Activated CD4-positive, alpha-beta T cell treated with anti-CD3 and anti-CD28 coated beads, Interleukin-2, amount 10 ng/mL, durations not matched to agents 7 days and 5 days (primary cell): ENCODE data around the gene LRRC73. TPM values are rescaled to one million over a fixed set of nuclear protein-coding genes. Genes with fewer than 3 reads are reported as not detected.
A peak's percentile ranks its signal among the peaks of the same experiment; 100 is the strongest.

Experiments
- CTCF ChIA-PET: fragments of 350-600 bp; sonication (Branson Sonifier 250); formaldehyde crosslinking; loops from one replicate; lab custom pipeline; 2021; ENCODE audit warnings: antibody characterized with exemption; lab: Charles Lee
- POLR2A ChIA-PET: fragments of 350-600 bp; sonication (Branson Sonifier 250); formaldehyde crosslinking; loops from one replicate; lab custom pipeline; 2021; ENCODE audit warnings: antibody characterized with exemption; lab: Charles Lee
- DNase-seq: peaks from one replicate; pipeline ENCODE4 v3.0.0-alpha.2; 2020
- H3K27ac Mint-ChIP-seq: one replicate; pipeline ENCODE4 v1.8.0; 2021; ENCODE audit warnings: mild to moderate bottlenecking, moderate library complexity, mixed read lengths
- H3K27me3 Mint-ChIP-seq: one replicate; pipeline ENCODE4 v1.8.0; 2021; ENCODE audit warnings: mixed read lengths
- H3K36me3 Mint-ChIP-seq: one replicate; pipeline ENCODE4 v1.8.0; 2021; ENCODE audit warnings: low read depth, mixed read lengths
- H3K4me1 Mint-ChIP-seq: one replicate; pipeline ENCODE4 v1.8.0; 2021; ENCODE audit warnings: mixed read lengths
- H3K4me3 Mint-ChIP-seq: one replicate; pipeline ENCODE4 v1.8.0; 2021; ENCODE audit warnings: mild to moderate bottlenecking, moderate library complexity, mixed read lengths
- H3K9me3 Mint-ChIP-seq: one replicate; pipeline ENCODE4 v1.8.0; 2021; ENCODE audit warnings: mixed read lengths
- total RNA-seq, 2 experiments: library from RNA; stranded (reverse); gene quantifications; one replicate each; pipeline ENCODE4 v1.2.3, GENCODE V29; 2021

LRRC73 gene
- total RNA-seq, 2 experiments from 2014 or later, result 0.48 to 0.52 TPM

DNA sequence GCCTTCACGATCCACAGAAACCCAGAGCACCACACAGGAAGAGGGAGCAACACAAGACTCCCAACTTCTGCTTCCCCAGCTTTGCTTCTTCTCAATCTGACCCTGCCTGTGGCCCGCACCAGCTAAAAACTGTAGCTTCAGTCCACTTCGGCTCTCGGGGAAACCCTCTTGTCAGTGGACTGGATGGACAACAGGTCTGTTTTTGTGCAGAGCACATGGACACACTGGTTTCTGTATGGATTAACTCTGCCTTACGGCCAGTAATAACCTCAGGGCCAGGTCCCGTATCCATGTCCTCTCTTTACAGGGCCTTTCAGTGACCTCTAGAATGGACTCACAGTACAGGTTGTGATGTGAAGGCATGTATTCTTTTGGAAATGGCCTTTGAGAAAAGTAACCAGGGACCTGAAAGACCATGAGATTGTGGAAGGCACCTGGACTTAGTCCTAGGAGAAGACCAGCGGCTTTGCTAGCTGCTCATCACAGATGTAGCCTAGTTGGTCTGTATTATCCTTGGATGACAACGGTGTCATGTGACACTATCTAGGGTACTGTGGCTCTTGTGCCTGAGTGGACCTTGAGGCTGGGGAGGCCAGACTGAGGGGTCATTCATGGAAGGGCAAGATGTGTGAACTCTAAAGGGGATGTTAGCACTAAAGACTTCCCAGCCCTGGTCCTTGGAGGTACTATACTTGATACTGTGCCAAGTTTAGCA, 12.6 kb upstream of the LRRC73 start:
- ChIA-PET CTCF (interaction anchor here (1.2 to 1.3 kb wide), 2 partner anchors 10 to 16 kb away, joined by 3 to 7 read pairs; no protein-coding TSS in a partner anchor), POLR2A (no interaction called here)
- peaks cover 65% of the 10 kb centered on the region for H3K36me3 Mint-ChIP-seq
- peaks cover 8% of the 10 kb centered on the region for H3K4me1 Mint-ChIP-seq
- no peak for DNase-seq
- no peaks in the 10 kb centered on the region for H3K27me3 Mint-ChIP-seq
- no peak overlapping the region for H3K27ac Mint-ChIP-seq
- no peak overlapping the region for H3K4me3 Mint-ChIP-seq
- no peaks in the 10 kb centered on the region for H3K9me3 Mint-ChIP-seq

DNA sequence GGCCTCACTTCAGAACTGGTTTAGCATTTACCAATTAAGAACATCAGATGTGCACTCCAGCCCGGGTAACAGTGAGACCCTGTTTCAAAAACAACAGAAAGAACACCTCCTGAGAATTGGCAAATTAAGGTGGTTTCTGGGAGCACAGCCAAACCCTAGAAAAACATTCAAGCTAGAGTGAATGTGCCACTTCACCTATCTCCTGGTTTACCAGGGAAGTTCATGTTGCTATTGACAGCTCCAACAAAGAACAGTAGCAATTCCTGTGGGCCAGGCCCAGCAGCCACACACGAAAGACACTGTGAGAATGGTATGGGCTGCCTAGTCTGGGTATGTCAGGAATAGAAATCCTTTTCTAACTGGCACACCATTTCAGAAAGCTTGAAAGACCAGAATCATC, 11.7 kb upstream of the LRRC73 start:
- CTCF ChIA-PET, result interaction anchor here (0.6 to 1.5 kb wide), 6 partner anchors 9 to 117 kb away, joined by 3 to 10 read pairs (median 4); no protein-coding TSS in a partner anchor
- Mint-ChIP-seq H3K4me3 (no peak overlapping the region), H3K4me1 (peaks cover 8% of the 10 kb centered on the region)

DNA sequence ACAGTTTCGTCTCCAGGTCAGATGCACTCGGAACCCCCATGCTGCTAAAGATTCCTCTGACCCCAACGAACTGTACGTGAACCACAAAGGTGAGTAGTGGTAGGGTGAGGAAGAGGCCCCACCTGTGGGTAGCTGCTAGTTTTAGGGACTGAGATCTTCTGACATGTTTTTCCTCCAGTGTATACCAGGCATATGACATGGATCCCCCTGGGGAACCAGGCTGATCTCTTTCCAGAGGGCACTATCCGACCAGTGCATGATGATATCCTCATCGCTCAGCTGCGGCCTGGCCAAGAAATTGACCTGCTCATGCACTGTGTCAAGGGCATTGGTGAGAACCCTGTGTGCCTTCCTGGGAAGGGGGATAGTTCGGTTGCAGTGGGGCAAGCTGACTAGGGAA, 10.0 kb upstream of the LRRC73 start:
- H3K36me3 Mint-ChIP-seq, result peaks cover 49% of the 10 kb centered on the region
- no peaks in the 10 kb centered on the region for H3K27me3 Mint-ChIP-seq
- POLR2A ChIA-PET, result no interaction called here

More for the DNA sequence above, 11.7 kb upstream of the LRRC73 start:
- Mint-ChIP-seq H3K27ac (no peak overlapping the region), H3K36me3 (peaks cover 57% of the 10 kb centered on the region), H3K27me3 (no peaks in the 10 kb centered on the region), H3K9me3 (no peaks in the 10 kb centered on the region)
- POLR2A ChIA-PET, result no interaction called here
- DNase-seq, result no peak

DNA sequence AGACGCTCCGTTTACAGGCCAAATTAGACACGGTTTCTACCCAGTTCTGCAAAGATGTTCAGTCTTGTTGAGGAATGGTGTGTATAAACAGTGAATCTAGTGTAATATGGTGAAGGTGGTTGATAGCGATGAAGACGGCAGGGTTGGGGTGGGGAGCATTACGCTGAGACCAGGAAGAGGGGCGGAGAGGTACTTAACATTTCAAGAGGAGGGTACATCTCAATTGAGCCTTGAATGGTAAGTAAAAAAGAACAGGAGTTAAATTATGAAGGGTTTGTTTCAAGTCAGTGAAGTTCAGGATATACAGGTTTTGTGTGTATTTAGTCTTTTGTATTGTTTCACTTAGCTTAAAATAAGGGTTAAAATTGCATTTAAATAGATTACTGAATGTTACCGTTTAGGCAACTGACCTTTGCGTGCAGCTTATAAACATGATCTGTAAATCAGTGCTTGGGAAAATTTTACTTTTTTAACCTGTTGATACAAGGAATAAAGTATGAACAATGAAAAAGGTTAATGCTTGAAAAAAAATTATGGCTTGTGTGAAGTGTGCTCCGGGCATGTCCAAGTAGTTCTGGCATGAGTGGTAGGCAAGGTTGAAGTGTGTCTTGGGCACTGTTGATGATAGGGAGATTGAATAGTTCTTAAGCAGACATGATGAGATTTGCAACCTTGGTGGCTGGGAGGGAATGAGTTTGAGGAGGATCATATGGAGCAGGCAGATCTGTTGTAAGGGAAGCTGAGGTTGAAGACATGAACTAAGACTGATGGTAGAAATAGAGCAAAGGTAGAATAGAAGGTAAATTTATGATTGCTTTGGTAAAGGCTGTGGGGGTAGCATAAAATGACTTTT, 7.6 kb upstream of the LRRC73 start:
- H3K9me3 Mint-ChIP-seq, result no peaks in the 10 kb centered on the region
- H3K27ac Mint-ChIP-seq, result no peak overlapping the region
- no peaks in the 10 kb centered on the region for H3K27me3 Mint-ChIP-seq
- no peak overlapping the region for H3K4me3 Mint-ChIP-seq
- H3K36me3 Mint-ChIP-seq, result peaks cover 42% of the 10 kb centered on the region
- H3K4me1 Mint-ChIP-seq, result peaks cover 27% of the 10 kb centered on the region
- POLR2A ChIA-PET, result no interaction called here
- DNase-seq, result no peak
- CTCF ChIA-PET, result interaction anchor here (1.3 to 3.0 kb wide), 4 partner anchors 10 to 1597 kb away, joined by 3 to 28 read pairs (median 4); partner anchors contain the start of gene MED20

More for the DNA sequence above, 10.0 kb upstream of the LRRC73 start:
- peaks cover 21% of the 10 kb centered on the region for H3K4me1 Mint-ChIP-seq
- H3K9me3 Mint-ChIP-seq, result no peaks in the 10 kb centered on the region
- no peak overlapping the region for H3K4me3 Mint-ChIP-seq
- CTCF ChIA-PET, result interaction anchor here (1.3 to 1.4 kb wide), 2 partner anchors 13 to 31 kb away, joined by 3 to 6 read pairs; no protein-coding TSS in a partner anchor
- peak overlapping the region; percentile 14 for H3K27ac Mint-ChIP-seq
- DNase-seq, result no peak

DNA sequence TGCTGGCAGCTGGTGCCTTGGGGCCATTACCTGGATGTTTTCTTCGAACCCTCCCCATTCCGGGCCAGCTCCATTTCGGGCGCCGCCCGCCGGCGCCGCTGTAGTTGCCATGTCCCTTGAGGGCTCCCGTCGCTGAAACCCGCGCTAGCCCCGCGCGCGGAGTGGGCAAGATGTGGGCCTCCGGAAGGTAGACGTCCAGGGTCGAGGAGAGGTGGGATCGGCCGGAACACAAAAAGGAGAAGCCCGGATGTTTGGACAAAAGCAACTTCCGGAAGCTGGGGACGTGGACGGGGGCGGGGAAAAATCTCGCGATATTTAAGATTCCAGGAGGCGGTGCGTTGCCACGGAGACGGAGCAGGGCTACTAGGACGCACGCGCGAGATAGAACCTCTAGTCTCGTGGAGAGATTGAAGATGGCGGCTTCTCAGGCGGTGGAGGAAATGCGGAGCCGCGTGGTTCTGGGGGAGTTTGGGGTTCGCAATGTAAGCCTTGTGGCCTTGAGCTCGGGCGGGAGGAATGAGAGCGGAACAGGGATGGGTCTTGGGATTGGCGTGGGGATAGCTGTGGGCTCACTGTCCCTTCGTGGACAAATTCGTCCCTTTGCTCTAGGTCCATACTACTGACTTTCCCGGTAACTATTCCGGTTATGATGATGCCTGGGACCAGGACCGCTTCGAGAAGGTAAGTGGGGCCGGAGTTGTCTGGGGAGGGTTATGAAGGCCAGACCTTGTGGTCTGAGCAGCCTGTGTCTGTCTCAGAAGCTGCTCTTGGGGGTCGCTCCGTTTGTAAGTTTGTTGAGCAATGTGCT, 6.8 kb upstream of the LRRC73 start, which contains the start of the genes POLR1C and YIPF3:
POLR1C (plus strand) TSS at position 393 of the 808 bp plus-strand sequence; CDS start at position 414, 21 bp downstream.
YIPF3 (minus strand) TSS at position 230 of the 808 bp plus-strand sequence; CDS start at position 111, 119 bp downstream.
- POLR2A ChIA-PET, result interaction anchor here (0.6 kb wide), 1 partner anchor 68 kb away, joined by 3 read pairs; no protein-coding TSS in a partner anchor

GRCh38 chr6:43516367-43516696, 6.2 kb upstream of the LRRC73 start:
- H3K4me1 Mint-ChIP-seq, result peaks cover 27% of the 10 kb centered on the region
- POLR2A ChIA-PET, result interaction anchor here (0.6 kb wide), 1 partner anchor 69 kb away, joined by 3 read pairs; no protein-coding TSS in a partner anchor
- CTCF ChIA-PET, result interaction anchor here (0.9 to 3.0 kb wide), 5 partner anchors 9 to 292 kb away, joined by 3 to 28 read pairs (median 4); partner anchors contain the start of genes POLH and XPO5

More for the DNA sequence above, 6.8 kb upstream of the LRRC73 start, which contains the start of the genes POLR1C and YIPF3:
- H3K4me1 Mint-ChIP-seq, result peaks cover 27% of the 10 kb centered on the region
- CTCF ChIA-PET, result interaction anchor here (0.6 to 3.0 kb wide), 7 partner anchors 10 to 1596 kb away, joined by 3 to 28 read pairs (median 3); partner anchors contain the start of genes MED20, POLH and XPO5
- no peaks in the 10 kb centered on the region for H3K27me3 Mint-ChIP-seq
- H3K4me3 Mint-ChIP-seq, result no peak within 1 kb of the TSS
- H3K36me3 Mint-ChIP-seq, result peaks cover 44% of the 10 kb centered on the region
- no peak within 1 kb of the TSS for H3K27ac Mint-ChIP-seq
- H3K9me3 Mint-ChIP-seq, result no peaks in the 10 kb centered on the region
- peak; percentile 98 for DNase-seq

GRCh38 chr6:43515808-43516207, 5.7 kb upstream of the LRRC73 start:
- no peaks in the 10 kb centered on the region for H3K9me3 Mint-ChIP-seq
- DNase-seq, result no peak
- peaks cover 27% of the 10 kb centered on the region for H3K4me1 Mint-ChIP-seq
- no peak overlapping the region for H3K4me3 Mint-ChIP-seq
- ChIA-PET POLR2A (interaction anchor here (0.6 kb wide), 1 partner anchor 36 kb away, joined by 4 read pairs; no protein-coding TSS in a partner anchor), CTCF (interaction anchor here (0.7 to 3.0 kb wide), 3 partner anchors 8 to 60 kb away, joined by 3 to 28 read pairs (median 3); partner anchors contain the start of genes POLH and XPO5)
- H3K36me3 Mint-ChIP-seq, result peaks cover 46% of the 10 kb centered on the region
- no peaks in the 10 kb centered on the region for H3K27me3 Mint-ChIP-seq
- H3K27ac Mint-ChIP-seq, result no peak overlapping the region

More at GRCh38 chr6:43516367-43516696, 6.2 kb upstream of the LRRC73 start:
- peaks cover 48% of the 10 kb centered on the region for H3K36me3 Mint-ChIP-seq
- no peak overlapping the region for H3K27ac Mint-ChIP-seq
- H3K27me3 Mint-ChIP-seq, result no peaks in the 10 kb centered on the region
- H3K9me3 Mint-ChIP-seq, result no peaks in the 10 kb centered on the region
- no peak for DNase-seq
- H3K4me3 Mint-ChIP-seq, result no peak overlapping the region

DNA sequence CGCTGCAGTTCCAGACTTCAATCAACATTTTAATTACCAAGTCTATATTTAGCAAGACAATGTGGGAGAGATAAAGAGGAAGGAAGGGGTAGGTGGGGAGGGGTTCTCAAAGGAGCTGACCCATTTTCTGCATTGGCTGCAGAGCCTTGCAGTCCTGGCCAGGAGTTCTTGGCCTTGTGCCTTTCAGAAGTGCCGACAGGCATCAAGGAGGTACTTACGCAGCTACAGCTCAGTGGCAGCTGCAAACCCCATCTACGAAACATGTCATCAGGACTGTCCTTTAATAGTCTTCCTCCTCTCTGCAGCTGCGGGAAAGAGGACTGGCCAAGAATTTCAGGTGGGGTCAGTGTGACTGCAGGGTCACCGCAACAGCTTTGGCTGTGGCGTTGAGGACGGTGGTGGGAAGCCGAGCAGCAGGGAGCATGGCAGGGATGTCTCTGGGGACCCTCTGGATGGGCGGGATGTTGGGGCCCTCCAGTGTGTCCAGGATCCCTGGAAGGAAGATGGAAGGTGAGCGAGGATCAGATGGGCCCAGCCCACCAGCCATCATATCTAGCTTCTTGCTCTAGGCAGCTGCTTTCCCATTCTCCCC, 1.8 kb upstream of the LRRC73 start:
- no peaks in the 10 kb centered on the region for H3K9me3 Mint-ChIP-seq
- CTCF ChIA-PET, result interaction anchor here (0.6 to 2.9 kb wide), 2 partner anchors 30 to 248 kb away, joined by 3 to 8 read pairs; no protein-coding TSS in a partner anchor
- H3K4me1 Mint-ChIP-seq, result peaks cover 36% of the 10 kb centered on the region

GRCh38 chr6:43510827-43511163, 649 bp upstream of the LRRC73 start:
- POLR2A ChIA-PET, result no interaction called here
- H3K4me3 Mint-ChIP-seq, result no peak overlapping the region
- H3K9me3 Mint-ChIP-seq, result no peaks in the 10 kb centered on the region
- peaks cover 16% of the 10 kb centered on the region for H3K27me3 Mint-ChIP-seq
- peaks cover 35% of the 10 kb centered on the region for H3K36me3 Mint-ChIP-seq
- CTCF ChIA-PET, result interaction anchor here (1.4 to 2.9 kb wide), 3 partner anchors 10 to 282 kb away, joined by 3 to 8 read pairs (median 7); partner anchors contain the start of gene DNPH1
- peaks cover 33% of the 10 kb centered on the region for H3K4me1 Mint-ChIP-seq
- no peak overlapping the region for H3K27ac Mint-ChIP-seq
- no peak for DNase-seq

More for the DNA sequence above, 1.8 kb upstream of the LRRC73 start:
- Mint-ChIP-seq H3K27ac (no peak overlapping the region), H3K27me3 (peaks cover 16% of the 10 kb centered on the region), H3K36me3 (peaks cover 36% of the 10 kb centered on the region), H3K4me3 (no peak overlapping the region)
- POLR2A ChIA-PET, result interaction anchor here (0.6 kb wide), 1 partner anchor 107 kb away, joined by 11 read pairs; no protein-coding TSS in a partner anchor
- no peak for DNase-seq

- ChIA-PET POLR2A (interaction anchor here (0.6 kb wide), 1 partner anchor 140 kb away, joined by 3 read pairs; the partner anchor contains the start of gene ZNF318), CTCF (interaction anchor here (1.4 to 6.8 kb wide), 7 partner anchors 8 to 280 kb away, joined by 3 to 54 read pairs (median 8); partner anchors contain the start of genes DNPH1, POLR1C and YIPF3)
- Mint-ChIP-seq H3K9me3 (no peaks in the 10 kb centered on the region), H3K4me3 (peak overlapping the region; percentile 64), H3K27me3 (peaks cover 16% of the 10 kb centered on the region), H3K27ac (peak overlapping the region; percentile 70), H3K36me3 (peaks cover 26% of the 10 kb centered on the region), H3K4me1 (peaks cover 21% of the 10 kb centered on the region)
- no peak for DNase-seq
Observed at GRCh38 chr6:43509142-43509983, 783 bp downstream of the LRRC73 start.
